Measurements from ENCODE around the gene IFNAR1. TPM values are rescaled to one million over a fixed set of nuclear protein-coding genes. Genes with fewer than 3 reads are reported as not detected.
A peak's percentile ranks its signal among the peaks of the same experiment; 100 is the strongest.

Gene IFNAR1
- total RNA-seq, 4 donors from 2014 or later, result 17.0 to 19.4 (median 19.0) TPM

DNA sequence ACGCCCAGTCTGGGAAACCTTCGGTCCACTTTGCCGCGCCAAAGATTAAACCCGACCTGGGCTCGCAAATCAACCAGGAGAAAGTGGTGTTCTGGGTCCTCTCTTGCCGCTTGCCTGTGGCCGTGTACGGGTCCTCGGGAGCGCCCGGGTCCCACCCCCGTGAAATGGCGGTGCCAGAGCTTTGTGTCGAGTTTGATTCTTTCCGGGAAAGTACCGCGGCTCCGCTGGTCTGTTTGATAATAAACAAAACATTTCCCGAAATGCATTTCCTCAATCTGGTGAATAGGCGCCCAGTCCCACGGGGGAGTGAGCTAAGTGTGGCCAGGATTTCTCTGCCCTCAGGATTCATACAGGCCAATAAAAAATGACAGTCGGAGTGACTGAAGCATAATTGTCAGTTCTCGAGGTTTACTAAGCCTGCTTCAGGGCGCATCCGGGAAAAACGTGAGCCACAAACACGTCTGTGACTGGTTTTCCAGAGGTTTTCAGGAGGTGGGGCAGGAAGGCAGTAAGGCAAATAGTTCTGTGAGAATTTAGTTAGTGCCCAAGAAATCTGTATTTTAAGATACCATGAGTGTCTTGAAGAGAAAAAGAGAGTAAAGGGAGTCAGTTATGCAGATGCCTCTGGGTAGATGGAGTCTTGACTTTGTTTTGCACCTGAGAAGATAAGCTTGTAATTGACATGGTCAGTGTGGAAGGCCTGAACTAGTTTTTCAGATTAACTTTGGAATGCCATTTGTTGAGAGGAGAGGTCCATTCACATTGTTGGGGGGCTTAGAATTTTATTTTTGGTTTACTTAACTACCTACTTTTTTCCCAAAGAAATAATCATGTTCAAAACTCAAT lies 675 bp downstream of the IFNAR1 start:
- peak overlapping the region; percentile 92 for H3K4me3 ChIP-seq (ENCODE audit: low read depth, poor library complexity, severe bottlenecking)
- intact Hi-C loops (cut with DNase I; ENCODE audit: low total_unique reads), result no loop called here
- TF ChIP-seq POLR2A (IDR thresholded peaks at IDR 0.05) (no peak), CTCF (IDR thresholded peaks at IDR 0.05) (no peak)
- peak; percentile 69 to 94 for DNase-seq (ENCODE audit: low spot score in 2 of 2)
- 0% methylated on average over 26 to 28 of the region's 28 CpGs for WGBS, 2 donors

GRCh38 chr21:33327326-33327725 lies 2.6 kb downstream of the IFNAR1 start:
- no peak for TF ChIP-seq CTCF (IDR thresholded peaks at IDR 0.05)
- no peak for TF ChIP-seq POLR2A (IDR thresholded peaks at IDR 0.05)
- intact Hi-C loops (cut with DNase I; ENCODE audit: low total_unique reads), result no loop called here
- H3K4me3 ChIP-seq (ENCODE audit: low read depth, poor library complexity, severe bottlenecking), result no peak overlapping the region
- DNase-seq (ENCODE audit: low spot score in 2 of 2), result no peak
- 77 to 80% methylated on average over 3 of the region's 3 CpGs for WGBS, 2 donors

- intact Hi-C loops (cut with DNase I; ENCODE audit: low total_unique reads), result no loop called here
- H3K4me3 ChIP-seq (ENCODE audit: low read depth, poor library complexity, severe bottlenecking), result no peak overlapping the region
- 82 to 91% methylated on average over 7 of the region's 7 CpGs for WGBS, 2 donors
- no peak for DNase-seq (ENCODE audit: low spot score in 2 of 2)
- TF ChIP-seq CTCF (IDR thresholded peaks at IDR 0.05), result no peak
- TF ChIP-seq POLR2A (IDR thresholded peaks at IDR 0.05), result no peak
Observed at GRCh38 chr21:33327792-33328433, 3.1 kb downstream of the IFNAR1 start.

- intact Hi-C loops (cut with DNase I; ENCODE audit: low total_unique reads), result no loop called here
- TF ChIP-seq CTCF (IDR thresholded peaks at IDR 0.05), result no peak
- no peak for TF ChIP-seq POLR2A (IDR thresholded peaks at IDR 0.05)
- DNase-seq (ENCODE audit: low spot score in 2 of 2), result no peak
- no peak overlapping the region for H3K4me3 ChIP-seq (ENCODE audit: low read depth, poor library complexity, severe bottlenecking)
- 84 to 96% methylated on average over 3 of the region's 3 CpGs for WGBS, 2 donors
Observed at GRCh38 chr21:33330726-33331125, 6.0 kb downstream of the IFNAR1 start.

DNA sequence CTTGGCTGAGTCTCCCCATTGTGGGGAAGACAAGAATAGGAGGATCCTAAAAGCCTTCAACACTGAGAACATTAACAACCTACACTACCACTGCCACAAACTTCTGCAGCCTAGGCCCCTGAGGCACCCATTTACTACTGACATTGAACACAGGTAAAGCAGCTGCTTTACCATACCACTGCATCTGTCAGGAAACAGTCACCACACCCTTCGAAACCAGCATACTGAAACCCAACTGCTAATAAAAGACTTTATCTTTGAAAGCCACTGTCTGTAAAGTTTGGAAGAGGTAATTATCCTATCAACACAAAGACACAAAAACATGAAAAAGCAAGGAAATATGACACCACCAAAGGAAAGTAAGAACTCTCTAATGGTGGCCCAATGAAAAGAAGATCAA lies 7.4 kb downstream of the IFNAR1 start:
- TF ChIP-seq POLR2A (IDR thresholded peaks at IDR 0.05) (no peak), CTCF (IDR thresholded peaks at IDR 0.05) (no peak)
- intact Hi-C loops (cut with DNase I; ENCODE audit: low total_unique reads), result no loop called here
- no peak for DNase-seq (ENCODE audit: low spot score in 2 of 2)
- WGBS, 2 donors, result 96 to 100% methylated on average over 1 of the region's 1 CpG
- no peak overlapping the region for H3K4me3 ChIP-seq (ENCODE audit: low read depth, poor library complexity, severe bottlenecking)
